Activated naive CD8-positive, alpha-beta T cell (primary cell): ENCODE data around the gene PDZD4.

Source experiments
- H3K27ac Mint-ChIP-seq: one replicate; pipeline ENCODE4 v1.8.0; 2021; ENCODE audit warnings: mixed read lengths
- H3K27me3 Mint-ChIP-seq: one replicate; pipeline ENCODE4 v1.8.0; 2021; ENCODE audit warnings: mixed read lengths
- H3K36me3 Mint-ChIP-seq: one replicate; pipeline ENCODE4 v1.8.0; 2021; ENCODE audit warnings: mixed read lengths
- H3K4me1 Mint-ChIP-seq: one replicate; pipeline ENCODE4 v1.8.0; 2021; ENCODE audit warnings: low read depth, mixed read lengths
- H3K4me3 Mint-ChIP-seq: one replicate; pipeline ENCODE4 v1.8.0; 2021; ENCODE audit warnings: mild to moderate bottlenecking, mixed read lengths
- H3K9me3 Mint-ChIP-seq: one replicate; pipeline ENCODE4 v1.8.0; 2021; ENCODE audit warnings: low read depth, mixed read lengths

The PDZD4 gene

DNA sequence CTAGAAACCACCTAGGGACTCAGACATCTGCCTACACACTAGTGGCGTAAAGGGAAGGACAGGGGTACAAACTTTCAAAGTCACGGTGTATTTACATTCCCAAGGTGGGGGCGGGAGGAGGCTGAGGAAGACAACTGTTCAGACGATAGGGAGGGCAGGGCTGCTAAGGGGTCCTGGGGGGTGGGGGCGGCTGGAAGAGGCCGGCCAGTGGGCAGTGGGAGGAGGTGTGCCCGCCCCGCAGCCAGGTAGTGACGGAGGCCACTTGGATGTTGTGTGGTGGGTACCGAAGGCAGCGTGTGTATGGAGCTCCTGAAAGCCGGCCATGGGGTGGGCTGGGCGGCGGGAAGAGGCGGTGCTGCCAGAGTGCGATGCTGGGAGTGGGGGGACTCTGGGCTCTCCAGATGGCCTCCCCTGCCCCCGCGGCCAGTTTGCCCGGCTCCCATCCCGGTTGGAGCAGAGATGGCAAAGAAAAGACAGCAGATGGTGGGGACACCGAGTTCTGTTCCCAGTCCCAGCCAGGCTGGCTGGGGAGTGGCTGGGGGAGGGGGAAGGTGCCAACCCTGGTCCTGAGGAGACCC lies 31.5 kb upstream of the PDZD4 start:
- no peaks in the 10 kb centered on the region for H3K27me3 Mint-ChIP-seq
- H3K36me3 Mint-ChIP-seq = no peaks in the 10 kb centered on the region
- H3K4me3 Mint-ChIP-seq = no peak overlapping the region
- no peaks in the 10 kb centered on the region for H3K9me3 Mint-ChIP-seq
- peaks cover 6% of the 10 kb centered on the region for H3K4me1 Mint-ChIP-seq
- H3K27ac Mint-ChIP-seq = no peak overlapping the region

DNA sequence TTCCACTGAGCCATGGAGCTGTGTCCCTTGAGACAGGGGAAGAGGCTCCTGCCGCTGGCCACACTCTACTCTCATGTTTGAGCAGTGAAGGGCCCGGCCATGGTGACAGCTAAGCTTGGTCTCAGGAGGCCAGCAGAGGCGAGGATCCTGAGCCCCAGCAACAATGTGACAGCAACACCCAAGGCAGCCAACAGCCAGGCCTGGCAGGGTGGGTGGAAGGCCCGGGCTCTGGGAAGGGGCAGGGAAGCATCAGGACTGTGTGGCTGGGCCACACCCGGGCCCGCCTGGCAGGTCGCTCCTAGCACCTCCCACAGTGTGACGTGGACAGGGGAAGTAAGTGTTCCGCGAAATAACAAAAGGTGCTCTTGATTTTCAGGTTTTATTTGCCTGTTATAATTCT lies 30.8 kb upstream of the PDZD4 start:
- H3K27ac Mint-ChIP-seq = no peak overlapping the region
- no peaks in the 10 kb centered on the region for H3K27me3 Mint-ChIP-seq
- H3K9me3 Mint-ChIP-seq = no peaks in the 10 kb centered on the region
- H3K4me3 Mint-ChIP-seq = no peak overlapping the region
- H3K36me3 Mint-ChIP-seq = no peaks in the 10 kb centered on the region
- H3K4me1 Mint-ChIP-seq = peaks cover 10% of the 10 kb centered on the region

DNA sequence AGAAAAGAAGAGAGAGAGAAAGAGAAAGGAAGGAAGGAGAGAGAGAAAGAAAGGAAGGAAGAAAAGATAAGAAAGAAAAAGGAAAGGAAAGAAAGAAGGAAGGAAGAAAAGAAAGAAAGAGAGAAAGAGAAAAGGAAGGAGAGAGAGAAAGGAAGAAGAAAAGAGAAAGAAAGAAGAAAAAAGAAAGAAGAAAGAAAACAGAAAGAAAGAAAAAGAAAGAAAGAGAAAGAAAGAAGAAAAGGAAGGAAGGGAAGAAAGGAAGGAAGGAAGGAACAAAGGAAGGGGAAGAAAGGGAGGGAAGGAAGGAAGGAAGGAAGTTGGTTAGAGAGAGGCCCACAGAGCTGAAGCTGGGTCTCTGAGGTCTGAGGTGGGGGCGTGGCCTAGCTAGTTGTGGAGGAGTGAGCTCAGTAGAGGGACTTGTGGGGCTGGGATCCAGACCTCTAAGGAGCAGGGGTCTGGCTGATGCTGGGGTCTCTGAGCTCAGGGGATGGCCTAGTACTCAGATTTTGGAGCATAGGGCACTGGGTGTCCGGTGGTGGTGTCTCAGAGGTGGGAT lies 27.1 kb upstream of the PDZD4 start:
- H3K4me3 Mint-ChIP-seq = no peak overlapping the region
- H3K4me1 Mint-ChIP-seq = peaks cover 10% of the 10 kb centered on the region
- H3K9me3 Mint-ChIP-seq = no peaks in the 10 kb centered on the region
- H3K27me3 Mint-ChIP-seq = peaks cover 2% of the 10 kb centered on the region
- H3K27ac Mint-ChIP-seq = no peak overlapping the region
- H3K36me3 Mint-ChIP-seq = no peaks in the 10 kb centered on the region

DNA sequence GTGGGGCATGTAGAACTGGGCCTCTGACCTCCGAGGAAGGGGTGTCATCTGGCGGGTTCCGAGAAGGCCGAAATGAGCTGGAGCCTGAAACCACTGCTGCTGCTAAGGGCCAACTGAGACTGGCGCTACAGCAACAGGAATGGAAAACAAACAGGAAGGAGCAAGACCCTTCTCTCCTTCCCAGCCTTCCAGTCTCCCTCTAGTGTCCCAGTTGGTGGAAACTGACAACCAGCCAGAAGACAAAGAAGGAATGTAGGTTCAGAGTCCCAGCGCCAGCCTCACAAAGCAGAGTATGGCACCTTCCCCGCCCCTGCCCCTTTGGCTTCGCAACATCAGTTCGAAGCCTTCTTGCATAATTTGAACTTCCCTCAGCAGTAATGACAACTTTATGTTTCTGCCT lies 24.4 kb upstream of the PDZD4 start:
- Mint-ChIP-seq H3K27me3 (peaks cover 2% of the 10 kb centered on the region), H3K36me3 (no peaks in the 10 kb centered on the region), H3K4me3 (no peak overlapping the region), H3K4me1 (peaks cover 10% of the 10 kb centered on the region), H3K27ac (no peak overlapping the region), H3K9me3 (no peaks in the 10 kb centered on the region)

DNA sequence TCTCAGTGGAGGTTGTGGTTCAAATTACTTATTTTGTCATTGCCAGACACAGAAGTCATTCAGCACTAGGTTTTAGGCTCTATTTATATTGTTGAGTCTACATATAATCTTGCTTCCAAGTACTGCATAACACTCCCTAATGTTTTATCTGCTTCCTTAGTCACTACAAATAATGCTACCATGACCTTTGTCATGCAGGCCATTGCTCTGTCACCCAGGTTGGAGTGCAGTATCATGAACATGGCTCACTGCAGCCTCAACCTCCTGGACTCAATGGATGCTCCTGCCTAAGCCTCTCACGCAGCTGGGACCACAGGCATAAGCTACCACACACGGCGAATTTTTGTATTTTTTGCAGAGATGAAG lies 23.5 kb upstream of the PDZD4 start:
- no peak overlapping the region for H3K27ac Mint-ChIP-seq
- peaks cover 2% of the 10 kb centered on the region for H3K27me3 Mint-ChIP-seq
- H3K36me3 Mint-ChIP-seq = no peaks in the 10 kb centered on the region
- H3K4me1 Mint-ChIP-seq = peaks cover 10% of the 10 kb centered on the region
- H3K4me3 Mint-ChIP-seq = no peak overlapping the region
- H3K9me3 Mint-ChIP-seq = no peaks in the 10 kb centered on the region

DNA sequence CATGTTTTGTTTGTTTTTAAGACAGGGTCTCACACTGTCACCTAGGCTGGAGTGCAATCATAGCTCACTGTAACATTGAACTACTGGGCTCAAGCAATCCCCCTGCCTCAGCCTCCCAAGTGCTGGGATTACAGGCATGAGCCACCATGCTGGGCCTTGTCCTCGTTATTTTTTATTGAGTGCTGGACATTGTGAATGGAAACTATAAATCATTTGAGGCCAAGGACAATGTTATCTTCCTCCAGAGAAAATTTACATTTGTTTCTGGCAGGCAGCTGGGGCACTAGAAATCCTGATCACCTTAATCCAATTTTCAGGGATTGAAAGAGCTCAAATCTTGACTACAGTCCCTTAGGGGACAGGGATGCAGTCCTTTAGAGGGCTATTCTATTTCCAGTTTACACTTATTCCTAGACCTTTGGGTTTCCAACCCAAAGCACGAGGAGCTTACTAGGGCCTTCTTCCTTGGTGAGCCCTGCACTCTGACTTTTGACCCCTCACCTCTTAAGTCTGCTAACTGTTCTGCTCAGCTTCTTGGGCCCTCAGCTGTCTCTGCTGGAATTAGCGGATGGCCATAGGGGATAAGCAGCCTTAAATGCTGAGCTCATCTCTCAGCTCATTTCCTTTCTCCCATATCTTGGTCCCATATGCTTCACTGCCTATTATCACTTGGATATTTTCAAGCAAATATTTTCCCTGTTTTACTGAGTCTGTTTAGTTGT lies 23.0 kb upstream of the PDZD4 start:
- peaks cover 10% of the 10 kb centered on the region for H3K4me1 Mint-ChIP-seq
- H3K27me3 Mint-ChIP-seq = peaks cover 2% of the 10 kb centered on the region

DNA sequence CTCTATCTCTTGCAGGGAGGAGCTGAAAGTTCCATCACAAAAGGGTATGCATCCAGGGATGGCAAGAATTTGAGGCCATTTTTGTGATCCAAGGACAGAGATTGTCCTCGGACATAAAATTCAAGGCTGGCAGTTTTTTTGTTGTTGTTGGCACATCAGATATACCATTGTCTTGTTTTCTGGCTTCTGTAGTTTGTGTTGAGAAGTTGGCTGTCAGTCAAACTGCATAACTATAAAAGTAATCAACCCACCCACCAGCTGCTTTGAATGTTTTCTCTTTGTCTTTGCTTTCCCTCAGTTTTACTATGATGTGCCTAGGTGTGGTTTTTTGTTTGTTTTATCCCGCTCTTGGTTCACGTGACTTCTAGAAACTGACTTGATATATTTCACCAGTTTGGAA lies 21.6 kb upstream of the PDZD4 start:
- Mint-ChIP-seq H3K36me3 (no peaks in the 10 kb centered on the region), H3K4me1 (peaks cover 7% of the 10 kb centered on the region), H3K27ac (no peak overlapping the region), H3K27me3 (peaks cover 2% of the 10 kb centered on the region), H3K4me3 (no peak overlapping the region), H3K9me3 (no peaks in the 10 kb centered on the region)

More for the DNA sequence above, 23.0 kb upstream of the PDZD4 start:
- Mint-ChIP-seq H3K27ac (no peak overlapping the region), H3K4me3 (no peak overlapping the region), H3K9me3 (no peaks in the 10 kb centered on the region), H3K36me3 (no peaks in the 10 kb centered on the region)

DNA sequence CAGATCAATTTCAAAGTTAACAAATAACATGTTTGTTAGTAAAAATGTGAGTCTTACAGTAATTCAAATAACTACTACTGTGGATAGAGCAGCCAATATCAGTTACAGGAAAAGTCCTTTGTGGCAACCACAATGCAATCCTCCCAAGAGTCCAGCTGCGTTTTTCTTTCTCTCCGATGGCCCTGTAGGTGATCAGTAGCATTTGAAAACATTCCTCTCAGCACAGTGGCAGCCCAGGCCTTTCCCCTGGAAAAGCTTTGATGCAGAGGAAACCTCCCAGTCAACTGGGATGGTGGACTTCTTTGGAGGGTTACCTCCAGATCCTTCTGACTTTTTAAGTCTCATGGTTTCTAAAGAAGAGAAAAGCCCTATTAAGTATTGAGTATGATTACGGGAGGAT lies 18.0 kb upstream of the PDZD4 start:
- no peaks in the 10 kb centered on the region for H3K36me3 Mint-ChIP-seq
- H3K27me3 Mint-ChIP-seq = peaks cover 2% of the 10 kb centered on the region
- H3K4me3 Mint-ChIP-seq = no peak overlapping the region
- no peaks in the 10 kb centered on the region for H3K9me3 Mint-ChIP-seq
- H3K27ac Mint-ChIP-seq = no peak overlapping the region
- no peaks in the 10 kb centered on the region for H3K4me1 Mint-ChIP-seq

DNA sequence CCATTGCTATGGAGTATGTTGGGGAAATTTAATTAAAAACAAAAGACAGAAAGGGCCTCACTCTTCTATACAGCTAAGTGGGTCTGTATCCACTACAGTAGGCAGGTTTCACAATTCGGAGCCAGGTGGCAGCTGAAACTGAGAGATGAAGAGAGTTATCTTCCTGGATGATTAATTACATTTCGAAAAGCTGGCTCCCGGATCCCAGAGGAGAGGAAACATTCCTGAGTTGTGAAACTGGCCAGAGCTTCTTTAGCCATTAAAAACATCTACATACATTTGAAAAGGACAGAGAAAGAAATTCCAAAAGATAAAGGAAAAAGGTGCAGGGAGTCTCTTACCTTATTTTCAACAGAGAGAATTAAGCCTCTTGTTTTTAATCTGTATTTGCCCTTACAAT lies 15.5 kb upstream of the PDZD4 start:
- no peak overlapping the region for H3K4me3 Mint-ChIP-seq
- no peaks in the 10 kb centered on the region for H3K4me1 Mint-ChIP-seq
- H3K36me3 Mint-ChIP-seq = no peaks in the 10 kb centered on the region
- no peak overlapping the region for H3K27ac Mint-ChIP-seq
- no peaks in the 10 kb centered on the region for H3K9me3 Mint-ChIP-seq
- peaks cover 4% of the 10 kb centered on the region for H3K27me3 Mint-ChIP-seq

DNA sequence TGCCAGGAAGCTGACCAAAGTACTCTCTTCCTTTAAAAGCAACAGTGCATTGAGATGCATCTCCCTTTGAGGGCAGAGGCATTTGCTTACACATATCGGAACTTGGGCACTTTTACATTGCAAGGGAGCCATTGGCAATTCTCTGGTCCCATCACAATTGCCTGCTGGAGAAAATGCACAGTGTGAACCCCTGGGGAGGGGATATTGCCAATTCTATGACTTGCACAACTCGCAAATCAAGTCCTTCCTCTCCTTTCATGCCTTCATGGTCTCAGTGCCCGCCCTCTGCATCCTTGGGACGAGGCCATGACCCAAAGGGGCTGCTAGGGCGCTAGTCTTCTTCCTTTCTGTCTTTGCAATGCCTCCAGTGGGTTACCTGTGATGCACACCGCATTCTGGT lies 14.9 kb upstream of the PDZD4 start:
- Mint-ChIP-seq H3K27me3 (peaks cover 4% of the 10 kb centered on the region), H3K9me3 (no peaks in the 10 kb centered on the region), H3K4me1 (no peaks in the 10 kb centered on the region), H3K36me3 (no peaks in the 10 kb centered on the region), H3K27ac (no peak overlapping the region), H3K4me3 (no peak overlapping the region)

DNA sequence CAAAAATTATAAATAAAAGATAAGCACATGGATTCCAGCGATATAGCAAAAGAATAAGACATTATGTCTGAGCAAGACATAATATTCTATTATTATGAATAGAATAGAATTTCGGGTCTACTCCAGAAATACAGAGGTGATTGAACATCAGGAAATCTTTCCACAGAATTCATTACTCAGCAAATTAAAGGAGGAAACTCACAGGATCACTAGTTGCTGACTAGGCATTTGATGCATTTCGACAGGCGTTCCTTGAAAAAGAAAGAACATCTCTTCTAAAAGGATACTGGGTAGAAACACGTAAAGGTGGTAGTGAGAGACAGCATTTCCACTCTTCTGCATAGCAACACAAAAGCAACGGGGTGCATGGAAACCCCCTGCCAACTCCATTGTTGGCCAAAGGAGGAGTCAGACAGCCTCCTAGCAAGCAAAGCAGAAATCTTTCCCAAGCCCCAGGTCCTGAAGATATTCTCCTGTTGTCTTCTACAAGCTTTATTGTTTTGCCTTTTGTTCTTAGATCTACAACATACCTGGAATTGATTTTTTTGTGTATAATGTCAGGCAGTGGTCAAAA lies 14.3 kb upstream of the PDZD4 start:
- Mint-ChIP-seq H3K27ac (no peak overlapping the region), H3K4me1 (no peaks in the 10 kb centered on the region), H3K27me3 (peaks cover 4% of the 10 kb centered on the region), H3K36me3 (no peaks in the 10 kb centered on the region), H3K9me3 (no peaks in the 10 kb centered on the region), H3K4me3 (no peak overlapping the region)

DNA sequence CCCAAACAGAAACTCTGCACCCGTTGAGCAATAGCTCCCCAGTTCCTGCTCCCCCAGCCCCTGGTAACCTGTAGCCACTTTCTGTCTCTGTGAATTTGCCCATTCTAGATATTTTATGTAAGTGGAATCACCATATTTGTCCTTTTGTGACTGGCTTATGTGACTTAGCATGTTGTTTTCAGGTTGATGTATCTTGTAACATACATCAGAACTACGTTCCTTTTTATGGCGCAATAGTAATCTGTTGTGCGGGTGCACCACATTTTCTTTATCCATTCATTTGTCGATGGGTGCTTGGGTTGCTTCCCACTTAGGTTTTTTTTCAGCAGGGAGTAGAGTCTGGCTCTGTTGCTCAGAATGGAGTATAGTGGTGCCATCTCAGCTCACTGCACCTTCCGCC lies 6.6 kb upstream of the PDZD4 start:
- no peaks in the 10 kb centered on the region for H3K27me3 Mint-ChIP-seq
- no peaks in the 10 kb centered on the region for H3K36me3 Mint-ChIP-seq
- no peak overlapping the region for H3K27ac Mint-ChIP-seq
- H3K4me1 Mint-ChIP-seq = no peaks in the 10 kb centered on the region
- no peak overlapping the region for H3K4me3 Mint-ChIP-seq
- H3K9me3 Mint-ChIP-seq = no peaks in the 10 kb centered on the region

DNA sequence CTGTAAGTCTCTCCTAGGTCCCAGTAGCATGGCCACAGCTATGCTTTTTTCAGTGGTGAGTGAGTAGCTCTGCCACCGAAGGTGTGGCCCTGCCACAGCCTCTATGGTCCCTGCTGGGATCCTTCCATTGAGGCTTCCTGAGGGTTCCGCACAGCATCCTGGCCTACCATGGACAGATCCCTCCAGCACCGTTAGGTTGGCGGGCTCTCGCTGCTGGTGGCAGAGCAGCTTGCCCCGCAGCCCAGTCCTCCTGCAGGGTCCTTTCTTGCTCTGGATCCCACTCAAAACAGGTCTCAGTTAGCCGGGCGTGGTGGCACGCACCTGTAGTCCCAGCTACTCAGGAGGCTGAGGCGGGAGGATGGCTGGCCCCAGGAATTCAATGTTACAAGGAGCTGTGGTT lies 2.4 kb upstream of the PDZD4 start:
- no peaks in the 10 kb centered on the region for H3K36me3 Mint-ChIP-seq
- peaks cover 4% of the 10 kb centered on the region for H3K4me1 Mint-ChIP-seq
- H3K4me3 Mint-ChIP-seq = no peak overlapping the region
- H3K27ac Mint-ChIP-seq = no peak overlapping the region
- H3K9me3 Mint-ChIP-seq = no peaks in the 10 kb centered on the region
- H3K27me3 Mint-ChIP-seq = no peaks in the 10 kb centered on the region

DNA sequence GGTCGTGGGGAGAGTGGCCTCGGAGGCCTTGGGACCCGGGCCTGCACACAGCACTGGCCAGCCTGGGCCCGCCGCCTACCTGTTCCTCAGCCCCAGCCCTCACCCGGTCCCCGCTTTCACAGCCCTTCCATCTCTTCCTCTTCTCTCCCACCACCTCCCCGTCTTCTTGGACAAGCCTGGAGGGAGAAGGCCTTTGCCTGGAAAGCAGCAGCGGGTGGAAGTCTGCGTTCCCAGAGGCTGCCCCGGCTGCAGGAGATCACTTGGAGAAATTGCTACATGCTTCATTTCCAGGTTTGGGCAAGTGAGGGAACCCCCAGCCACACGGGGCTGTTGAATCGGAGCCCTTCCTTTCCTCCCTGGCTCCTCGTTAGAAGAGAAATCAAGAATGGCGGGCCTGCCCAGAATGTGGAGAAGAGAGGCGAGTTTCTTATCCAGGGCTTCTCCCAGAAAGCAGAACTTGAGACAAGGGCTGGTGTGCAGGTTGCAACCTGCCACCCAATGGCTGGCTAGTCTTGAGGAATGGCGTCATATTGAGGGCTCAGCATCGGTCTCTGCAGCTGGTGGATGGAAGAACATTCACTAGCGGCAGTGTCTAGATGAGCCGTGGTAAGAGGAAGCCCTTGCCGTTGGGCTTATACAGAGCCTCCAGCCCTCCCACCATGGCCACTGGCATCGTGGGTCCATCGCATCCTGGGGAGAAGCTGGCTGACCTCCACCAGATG lies 1.2 kb upstream of the PDZD4 start:
- peaks cover 15% of the 10 kb centered on the region for H3K4me1 Mint-ChIP-seq
- no peaks in the 10 kb centered on the region for H3K27me3 Mint-ChIP-seq
- H3K36me3 Mint-ChIP-seq = no peaks in the 10 kb centered on the region
- peak overlapping the region; percentile 65 for H3K4me3 Mint-ChIP-seq
- H3K27ac Mint-ChIP-seq = no peak overlapping the region
- no peaks in the 10 kb centered on the region for H3K9me3 Mint-ChIP-seq
